Adrenal gland (tissue), 12 donors: ENCODE results near the gene TRIO. TPM values are rescaled to one million over a fixed set of nuclear protein-coding genes. Genes with fewer than 3 reads are reported as not detected.

Experiments
- DNase-seq, 7 donors: peaks; one replicate each; pipeline ENCODE4 v3.0.0-alpha.2; 2019 to 2020
- H3K27ac ChIP-seq, 5 donors: fragments of 200-600 bp; sonication (generic) in 4 of 5; 1 replicate in 3 of 5; 2 replicates in 2 of 5; pipeline versions ENCODE4 v1.5.1 to v1.8.0; 2016 to 2020; ENCODE audit warnings: mild to moderate bottlenecking in 1 of 5
- H3K27me3 ChIP-seq: fragments of 200-600 bp; 2 replicates; pipeline ENCODE4 v1.8.0; 2021
- H3K36me3 ChIP-seq, 2 donors: fragments of 200-600 bp; replicated peaks in 1 of 2; 1 replicate in 1 of 2; 2 replicates in 1 of 2; pipeline versions ENCODE4 v1.5.1 to v1.8.0; 2018 to 2022
- H3K4me1 ChIP-seq, 2 donors: fragments of 200-600 bp; replicated peaks in 1 of 2; 1 replicate in 1 of 2; 2 replicates in 1 of 2; pipeline versions ENCODE4 v1.5.1 to v1.8.0; 2018 to 2021
- H3K4me3 ChIP-seq, 4 donors: fragments of 200-600 bp; sonication (generic) in 3 of 4; one replicate each; pipeline ENCODE4 v1.5.1; 2016 to 2018
- H3K9me3 ChIP-seq, 3 donors: fragments of 200-600 bp; sonication (generic) in 1 of 3; replicated peaks in 1 of 3; 1 replicate in 2 of 3; 2 replicates in 1 of 3; pipeline versions ENCODE4 v1.5.1 to v1.8.0; 2016 to 2021
- POLR2A ChIP-seq, 2 donors: fragments of 450-650 bp; IDR thresholded peaks; one replicate each; pipeline ENCODE4 v1.6.1; 2017; ENCODE audit warnings: antibody characterized with exemption in 2 of 2, mild to moderate bottlenecking in 2 of 2, moderate library complexity in 1 of 2
- WGBS, 4 donors: extraction: QIAGEN DNeasy Blood & Tissue Kit in 2 of 4; methylation state at CpG; one replicate each; pipeline versions ENCODE4 v1.1.5 to v1.1.7; 2013 to 2017; 5-methylcytosine and 5-hydroxymethylcytosine counted together
- intact Hi-C, 2 donors: fragments of 100-400 bp; cut with DNase I; formaldehyde crosslinking; loops; one replicate each; pipeline versions ENCODE4 v1.14.1 to v1.15.0; 2022 to 2023
- polyA plus RNA-seq, 3 donors: library from polyadenylated mRNA; stranded (reverse); fragments of 200-250 nt in 2 of 3; fragments of 350-450 nt in 1 of 3; fragmentation: Illumina TruSeq in 1 of 3; extraction: RNeasy Lipid Tissue Mini Kit (QIAGEN cat#74804) in 1 of 3; gene quantifications; one replicate each; pipeline ENCODE4 v1.2.3, GENCODE V29; 2013 to 2014
- total RNA-seq, 9 donors: library from RNA; depleted of rRNA in 4 of 9; stranded (reverse); fragments of >200 nt in 4 of 9; fragments of 120-200 nt in 1 of 9; fragmentation: NEBNext Ultra II Directional in 1 of 9; extraction: Animal tissue kit (Norgen Biotek cat#: 25700) in 1 of 9; gene quantifications; one replicate each; pipeline versions ENCODE4 v1.1.0 to v1.2.4, GENCODE V29; 2013 to 2023
- TF ChIP-seq, protein P1 (sequence below), 6 experiments: fragments of 450-650 bp in 4 of 6; fragments of 200-600 bp in 2 of 6; sonication (generic) in 1 of 6; IDR thresholded peaks; 1 replicate in 5 of 6; 2 replicates in 1 of 6; pipeline versions ENCODE4 v1.5.1 to v1.8.0; 2016 to 2021; ENCODE audit warnings: antibody characterized with exemption in 6 of 6, mild to moderate bottlenecking in 2 of 6, moderate library complexity in 1 of 6
- donor health status: healthy with polysubstance abuse.
- donor health status: Bipolar disorder and iron deficiency.
- donor health status: DM: yes; HTN: yes; CAD: no.
- donor health status: DM: no; HTN: no; CAD: no.
- donor health status: DM: no; HTN: no; CAD: no.
- donor health status: DM: yes; HTN: yes; CAD: no.

TRIO gene
- total and polyA plus RNA-seq, 12 donors: 27.3 to 109 (median 72.4) TPM

DNA sequence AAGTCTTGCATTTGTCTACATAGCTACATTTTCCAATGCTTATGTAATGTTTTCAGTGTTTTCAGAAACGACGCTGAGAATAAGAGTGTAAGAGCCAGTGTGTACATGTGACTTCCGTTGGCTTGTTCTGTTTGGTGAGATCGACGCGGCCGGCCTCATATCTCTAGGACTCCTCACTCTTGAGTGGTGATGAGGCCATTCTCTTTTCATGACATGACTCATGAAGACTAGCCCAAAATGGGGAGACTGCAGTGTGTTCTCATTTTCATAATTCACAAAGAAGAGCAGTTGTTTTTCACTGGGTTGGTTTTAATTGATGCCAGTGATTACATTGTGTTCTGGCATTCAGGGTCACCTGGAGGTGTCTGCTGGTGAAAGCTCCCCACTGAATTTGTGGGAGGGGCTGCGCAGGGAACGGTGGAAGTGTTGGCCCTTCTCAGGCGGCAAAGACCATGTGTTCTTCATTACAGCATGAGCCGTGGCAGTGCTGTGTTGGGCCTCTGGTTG lies 306.9 kb downstream of the TRIO start:
- no peaks in the 10 kb centered on the region for H3K9me3 ChIP-seq
- H3K4me3 ChIP-seq: no peak overlapping the region
- intact Hi-C loops: no loop called here
- TF ChIP-seq POLR2A (IDR thresholded peaks at IDR 0.05): no peak
- TF ChIP-seq, protein P1, sequence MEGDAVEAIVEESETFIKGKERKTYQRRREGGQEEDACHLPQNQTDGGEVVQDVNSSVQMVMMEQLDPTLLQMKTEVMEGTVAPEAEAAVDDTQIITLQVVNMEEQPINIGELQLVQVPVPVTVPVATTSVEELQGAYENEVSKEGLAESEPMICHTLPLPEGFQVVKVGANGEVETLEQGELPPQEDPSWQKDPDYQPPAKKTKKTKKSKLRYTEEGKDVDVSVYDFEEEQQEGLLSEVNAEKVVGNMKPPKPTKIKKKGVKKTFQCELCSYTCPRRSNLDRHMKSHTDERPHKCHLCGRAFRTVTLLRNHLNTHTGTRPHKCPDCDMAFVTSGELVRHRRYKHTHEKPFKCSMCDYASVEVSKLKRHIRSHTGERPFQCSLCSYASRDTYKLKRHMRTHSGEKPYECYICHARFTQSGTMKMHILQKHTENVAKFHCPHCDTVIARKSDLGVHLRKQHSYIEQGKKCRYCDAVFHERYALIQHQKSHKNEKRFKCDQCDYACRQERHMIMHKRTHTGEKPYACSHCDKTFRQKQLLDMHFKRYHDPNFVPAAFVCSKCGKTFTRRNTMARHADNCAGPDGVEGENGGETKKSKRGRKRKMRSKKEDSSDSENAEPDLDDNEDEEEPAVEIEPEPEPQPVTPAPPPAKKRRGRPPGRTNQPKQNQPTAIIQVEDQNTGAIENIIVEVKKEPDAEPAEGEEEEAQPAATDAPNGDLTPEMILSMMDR (IDR thresholded peaks at IDR 0.05): no peak
- 80 to 83% (median 81%) methylated on average over 11 of the region's 11 CpGs for WGBS, 4 donors
- H3K4me1 ChIP-seq: peaks cover 7 to 58% of the 10 kb centered on the region in 2 donors
- peak overlapping the region in 2 of 5 donors; percentile 56 to 72 for H3K27ac ChIP-seq
- peak in 2 of 7 donors; percentile 30 to 43 for DNase-seq
- H3K27me3 ChIP-seq: no peaks in the 10 kb centered on the region
- no peaks in the 10 kb centered on the region for H3K36me3 ChIP-seq

DNA sequence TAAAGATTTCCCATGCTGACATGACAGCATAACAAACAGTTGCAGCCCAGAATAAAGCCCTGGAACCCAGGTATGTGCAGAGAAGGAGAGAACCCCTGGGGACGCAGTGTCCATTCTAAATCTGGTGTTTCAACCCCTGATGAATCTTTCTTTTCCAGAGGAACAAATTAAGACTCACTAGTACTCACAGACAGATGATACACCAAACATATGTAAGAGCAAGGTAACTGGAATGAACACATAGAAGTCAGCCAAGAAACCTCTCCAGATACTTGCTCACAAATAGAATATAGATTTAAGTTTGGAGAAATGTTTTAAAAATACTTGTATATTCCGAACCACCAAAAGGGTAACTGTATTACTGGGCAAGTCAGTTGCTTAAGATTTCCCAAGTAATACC lies 307.6 kb downstream of the TRIO start:
- no peak for DNase-seq
- 91 to 96% (median 95%) methylated on average over 2 of the region's 2 CpGs for WGBS, 4 donors
- Histone ChIP-seq H3K27me3 (no peaks in the 10 kb centered on the region), H3K9me3 (no peaks in the 10 kb centered on the region), H3K27ac (peak overlapping the region in 1 of 5 donors; percentile 56), H3K4me1 (peaks cover 1 to 51% of the 10 kb centered on the region in 2 donors), H3K36me3 (no peaks in the 10 kb centered on the region), H3K4me3 (no peak overlapping the region)
- TF ChIP-seq POLR2A (IDR thresholded peaks at IDR 0.05): no peak
- TF ChIP-seq, protein P1 (IDR thresholded peaks at IDR 0.05): no peak
- intact Hi-C loops: no loop called here

DNA sequence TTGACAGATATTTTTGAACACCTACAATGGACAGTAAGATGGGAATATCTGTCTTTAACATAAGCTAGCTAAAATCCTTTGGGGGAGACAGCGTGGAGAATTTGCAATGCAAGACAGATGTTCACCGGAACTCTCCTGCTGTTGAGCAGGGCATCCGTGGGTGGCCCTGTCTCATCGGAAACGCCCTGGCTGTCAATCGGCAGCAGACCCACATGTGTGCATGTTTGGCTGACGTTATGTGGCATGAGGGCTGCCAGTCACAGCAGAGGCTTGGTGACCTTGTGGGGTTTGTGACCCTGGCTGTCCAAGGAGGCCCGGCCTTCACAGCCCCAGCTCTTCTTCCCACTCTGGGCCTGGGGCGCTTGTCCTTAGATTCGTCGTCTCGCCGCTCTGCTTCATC lies 308.7 kb downstream of the TRIO start:
- no peak for TF ChIP-seq POLR2A (IDR thresholded peaks at IDR 0.05)
- TF ChIP-seq, protein P1 (IDR thresholded peaks at IDR 0.05): no peak
- no peaks in the 10 kb centered on the region for H3K9me3 ChIP-seq
- 47 to 66% (median 54%) methylated on average over 13 of the region's 13 CpGs for WGBS, 4 donors
- no peaks in the 10 kb centered on the region for H3K36me3 ChIP-seq
- no peaks in the 10 kb centered on the region for H3K27me3 ChIP-seq
- H3K27ac ChIP-seq: peak overlapping the region in 2 of 5 donors; percentile 19 to 33
- intact Hi-C loops: no loop called here
- DNase-seq: peak in 1 of 7 donors; percentile 18
- H3K4me1 ChIP-seq: peaks cover 0 to 43% of the 10 kb centered on the region in 2 donors
- no peak overlapping the region for H3K4me3 ChIP-seq

DNA sequence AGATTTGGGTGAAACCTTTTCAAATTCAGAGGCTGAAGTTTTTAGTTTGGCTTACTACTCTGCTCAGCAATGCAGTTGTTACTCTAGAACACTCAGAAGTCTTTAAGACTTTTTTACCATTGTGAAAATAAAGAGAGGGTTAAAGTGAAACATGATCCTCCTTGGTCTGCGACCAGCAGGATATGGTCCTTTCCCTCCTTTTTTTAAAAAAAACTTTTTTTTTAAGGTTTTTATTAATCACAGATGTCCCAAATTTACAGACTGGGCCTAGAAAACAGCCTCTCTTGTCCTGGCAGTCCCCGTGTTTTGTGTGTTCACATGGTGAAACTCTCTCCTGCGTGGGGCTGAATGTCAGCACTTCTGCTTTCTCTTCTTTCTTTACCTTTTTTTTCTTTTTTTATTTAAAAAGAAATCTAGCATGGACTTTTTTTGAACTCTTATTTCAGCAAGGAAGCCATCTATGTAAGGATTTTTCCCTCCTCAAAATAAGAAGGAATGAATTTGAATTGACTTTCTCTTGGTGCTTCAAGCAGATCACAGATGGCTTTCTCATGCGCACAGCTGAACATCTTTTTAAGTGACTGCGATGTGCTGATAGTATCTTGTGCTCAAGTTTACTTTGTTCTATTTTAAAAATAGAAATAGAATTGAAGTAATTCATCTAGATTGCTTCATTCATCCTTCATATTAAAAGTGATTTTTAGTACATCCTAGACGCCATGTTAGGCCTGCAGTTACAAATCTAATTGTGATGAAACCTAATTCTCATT lies 309.7 kb downstream of the TRIO start:
- 65 to 73% (median 72%) methylated on average over 6 of the region's 6 CpGs for WGBS, 4 donors
- TF ChIP-seq POLR2A (IDR thresholded peaks at IDR 0.05): no peak
- TF ChIP-seq, protein P1 (IDR thresholded peaks at IDR 0.05): no peak
- intact Hi-C loops: no loop called here
- Histone ChIP-seq H3K9me3 (no peaks in the 10 kb centered on the region), H3K27me3 (no peaks in the 10 kb centered on the region), H3K4me1 (peaks cover 0 to 35% of the 10 kb centered on the region in 2 donors), H3K27ac (peak overlapping the region in 2 of 5 donors; percentile 19 to 33), H3K4me3 (no peak overlapping the region), H3K36me3 (no peaks in the 10 kb centered on the region)
- DNase-seq: no peak
